ENCODE measurements around the gene PLCB2.

DNA sequence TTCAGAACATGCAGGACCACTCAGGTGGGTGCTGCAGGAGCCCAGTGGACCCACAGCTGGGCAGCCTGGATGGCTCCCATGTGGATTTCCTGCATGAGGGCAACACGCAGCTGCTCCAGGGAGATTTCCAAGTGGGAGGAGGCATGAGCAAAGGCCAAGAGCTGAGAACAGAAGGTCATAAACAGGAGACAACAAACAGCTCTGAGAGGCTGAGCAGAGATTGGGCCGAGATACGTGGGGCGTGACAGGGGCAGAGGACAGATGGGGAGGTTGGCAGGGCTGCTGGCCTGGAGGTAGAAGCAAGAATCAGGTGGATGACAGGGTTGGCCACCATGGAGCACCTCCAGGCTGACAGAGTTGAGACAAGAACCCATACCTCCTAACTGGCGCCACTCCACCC is 46.0 kb upstream of the PLCB2 start:
- no peak for TF ChIP-seq CTCF (IDR thresholded peaks at IDR 0.05)
- no peak for TF ChIP-seq POLR2A (IDR thresholded peaks at IDR 0.05)
